ENCODE results near the gene CRLF1.

Gene CRLF1

GRCh38 chr19:18635831-18636182, 29.2 kb upstream of the CRLF1 start:
- TF ChIP-seq, protein P1, sequence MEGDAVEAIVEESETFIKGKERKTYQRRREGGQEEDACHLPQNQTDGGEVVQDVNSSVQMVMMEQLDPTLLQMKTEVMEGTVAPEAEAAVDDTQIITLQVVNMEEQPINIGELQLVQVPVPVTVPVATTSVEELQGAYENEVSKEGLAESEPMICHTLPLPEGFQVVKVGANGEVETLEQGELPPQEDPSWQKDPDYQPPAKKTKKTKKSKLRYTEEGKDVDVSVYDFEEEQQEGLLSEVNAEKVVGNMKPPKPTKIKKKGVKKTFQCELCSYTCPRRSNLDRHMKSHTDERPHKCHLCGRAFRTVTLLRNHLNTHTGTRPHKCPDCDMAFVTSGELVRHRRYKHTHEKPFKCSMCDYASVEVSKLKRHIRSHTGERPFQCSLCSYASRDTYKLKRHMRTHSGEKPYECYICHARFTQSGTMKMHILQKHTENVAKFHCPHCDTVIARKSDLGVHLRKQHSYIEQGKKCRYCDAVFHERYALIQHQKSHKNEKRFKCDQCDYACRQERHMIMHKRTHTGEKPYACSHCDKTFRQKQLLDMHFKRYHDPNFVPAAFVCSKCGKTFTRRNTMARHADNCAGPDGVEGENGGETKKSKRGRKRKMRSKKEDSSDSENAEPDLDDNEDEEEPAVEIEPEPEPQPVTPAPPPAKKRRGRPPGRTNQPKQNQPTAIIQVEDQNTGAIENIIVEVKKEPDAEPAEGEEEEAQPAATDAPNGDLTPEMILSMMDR (IDR thresholded peaks at IDR 0.05; ENCODE audit: low read depth, low read length) = no peak
- no peak overlapping the region for H3K4me3 ChIP-seq (ENCODE audit: low read depth, low read length)

- TF ChIP-seq, protein P1 (IDR thresholded peaks at IDR 0.05; ENCODE audit: low read depth, low read length) = no peak
- H3K4me3 ChIP-seq (ENCODE audit: low read depth, low read length) = no peak overlapping the region
These were observed 28.2 kb upstream of the CRLF1 start for GRCh38 chr19:18634612-18635297.

- TF ChIP-seq, protein P1 (IDR thresholded peaks at IDR 0.05; ENCODE audit: low read depth, low read length) = no peak
These were observed 26.7 kb upstream of the CRLF1 start for GRCh38 chr19:18633321-18633720.

DNA sequence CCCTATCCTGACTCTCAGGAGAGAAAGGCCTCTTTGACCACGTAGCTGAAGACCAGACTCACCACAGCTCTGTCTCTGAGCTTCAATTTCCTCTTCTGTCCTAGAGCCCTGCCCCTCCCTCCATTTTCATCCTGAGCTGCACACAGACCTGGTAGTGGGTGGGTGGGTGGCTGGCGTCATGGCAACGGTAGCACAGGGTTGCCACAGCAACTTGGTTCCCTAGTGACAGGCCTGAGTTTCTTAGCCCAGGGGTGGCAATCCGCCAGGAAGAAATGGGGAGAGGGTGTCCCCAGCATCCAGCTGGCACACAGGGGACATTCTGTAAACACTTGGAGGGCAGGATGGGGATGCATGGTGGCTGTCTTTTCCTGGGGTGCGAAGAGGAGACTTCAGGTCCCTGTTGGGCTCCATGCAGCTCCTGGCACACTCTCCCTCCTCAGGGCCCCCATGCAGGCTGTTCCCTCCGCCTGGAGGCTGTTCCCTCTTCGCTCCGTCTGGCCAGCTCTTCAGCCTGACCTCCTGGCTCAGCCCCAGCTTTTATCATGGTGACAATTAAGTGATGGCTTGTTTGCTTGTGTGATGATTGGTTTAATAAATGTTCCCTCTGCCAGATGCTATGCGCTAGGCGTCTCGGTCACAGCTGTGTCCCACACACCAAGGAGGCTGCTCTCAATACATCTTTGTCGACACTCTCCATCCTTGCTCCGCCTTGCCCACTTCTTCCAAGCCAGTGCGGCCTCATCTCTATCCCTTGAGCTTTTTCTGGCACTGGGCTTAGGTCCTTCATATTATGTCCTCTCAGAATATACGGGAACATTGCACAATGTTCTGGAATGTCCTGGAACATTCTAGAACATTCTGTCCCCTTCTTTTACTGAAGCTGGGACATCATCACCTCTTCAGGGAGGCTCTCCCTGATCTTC, 22.8 kb upstream of the CRLF1 start:
- TF ChIP-seq, protein P1 (IDR thresholded peaks at IDR 0.05; ENCODE audit: low read depth, low read length) = no peak
- H3K4me3 ChIP-seq (ENCODE audit: low read depth, low read length) = no peak overlapping the region

More at GRCh38 chr19:18633321-18633720, 26.7 kb upstream of the CRLF1 start:
- H3K4me3 ChIP-seq (ENCODE audit: low read depth, low read length) = no peak overlapping the region

GRCh38 chr19:18626906-18627305, 20.3 kb upstream of the CRLF1 start:
- TF ChIP-seq, protein P1 (IDR thresholded peaks at IDR 0.05; ENCODE audit: low read depth, low read length) = no peak
- H3K4me3 ChIP-seq (ENCODE audit: low read depth, low read length) = no peak overlapping the region

DNA sequence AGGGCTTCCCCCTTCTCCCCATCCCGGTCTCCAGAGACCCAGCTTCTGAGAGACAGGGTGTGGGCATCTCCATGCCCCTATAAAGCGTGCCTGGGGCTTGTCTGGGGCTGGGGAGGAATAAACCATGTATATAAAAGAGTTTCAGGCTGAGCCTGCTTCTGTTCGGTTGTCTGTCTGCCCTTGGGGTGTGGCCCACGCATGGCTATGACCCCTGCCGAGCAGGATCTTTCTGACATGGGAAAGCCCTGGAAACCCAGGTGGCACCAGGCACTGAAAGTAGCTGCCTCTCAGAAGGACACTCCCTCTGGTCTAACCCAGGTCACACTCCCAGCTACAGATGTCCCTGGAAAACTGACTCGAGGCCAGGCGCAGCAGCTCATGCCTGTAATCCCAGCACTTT, 14.3 kb upstream of the CRLF1 start:
- no peak overlapping the region for H3K4me3 ChIP-seq (ENCODE audit: low read depth, low read length)
- TF ChIP-seq, protein P1 (IDR thresholded peaks at IDR 0.05; ENCODE audit: low read depth, low read length) = no peak

- H3K4me3 ChIP-seq (ENCODE audit: low read depth, low read length) = no peak overlapping the region
- TF ChIP-seq, protein P1 (IDR thresholded peaks at IDR 0.05; ENCODE audit: low read depth, low read length) = no peak
These were observed 13.7 kb upstream of the CRLF1 start for GRCh38 chr19:18620311-18620710.
